ENCODE data around the gene PRKN.
"Not testable (repeated sequence)": the region's sequence is repeated elsewhere in the genome, so short reads cannot be mapped to it uniquely, and the experiment has no call there.

The PRKN gene

DNA sequence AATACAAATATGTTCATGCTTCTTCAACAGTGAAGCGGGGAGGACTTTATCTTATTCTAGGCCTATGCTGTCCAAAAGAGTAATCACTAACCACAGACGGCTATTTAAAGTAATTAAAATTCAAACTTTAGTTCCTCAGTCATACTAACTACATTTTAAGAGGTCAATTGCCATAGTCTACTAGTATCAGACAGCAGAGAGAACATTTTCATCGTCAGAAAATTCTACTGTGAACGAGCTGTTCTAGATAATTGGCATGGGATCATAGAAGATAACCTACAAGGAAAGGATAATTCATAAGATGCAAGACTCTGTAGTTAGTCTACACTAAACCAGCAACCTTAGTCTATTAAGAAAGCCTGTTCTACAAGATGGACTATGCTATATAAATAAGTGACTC is 44.4 kb downstream of the PRKN start:
- Histone ChIP-seq H3K9me3 (ENCODE audit: severe bottlenecking) (no peaks in the 10 kb centered on the region), H3K36me3 (no peaks in the 10 kb centered on the region)

DNA sequence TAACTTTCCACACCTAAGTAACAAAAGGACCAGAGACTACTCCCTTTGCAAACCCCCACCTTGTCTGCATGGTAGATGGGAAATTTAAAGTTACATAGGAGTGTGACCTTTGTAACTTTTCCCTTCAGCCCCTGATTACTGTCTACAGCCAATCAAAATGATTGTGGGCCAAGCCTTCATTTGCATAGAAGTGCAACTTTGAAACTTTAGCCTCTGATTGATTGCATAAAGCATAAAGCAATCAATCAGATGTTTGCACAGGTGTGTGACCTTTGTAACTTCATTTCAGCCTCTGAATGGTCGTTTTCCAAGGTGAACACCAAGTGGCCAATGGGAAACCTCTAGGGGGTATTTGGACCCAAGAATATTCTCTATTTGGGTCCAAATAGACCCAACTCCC is 46.1 kb downstream of the PRKN start:
- Histone ChIP-seq H3K27me3 (ENCODE audit: insufficient read depth, low read depth, severe bottlenecking) (no peaks in the 10 kb centered on the region), H3K9me3 (ENCODE audit: severe bottlenecking) (no peaks in the 10 kb centered on the region), H3K36me3 (no peaks in the 10 kb centered on the region), H3K4me3 (ENCODE audit: low read depth, low read length) (no peak overlapping the region), H3K27ac (no peak overlapping the region)
- no peak for DNase-seq
- TF ChIP-seq, protein P1, sequence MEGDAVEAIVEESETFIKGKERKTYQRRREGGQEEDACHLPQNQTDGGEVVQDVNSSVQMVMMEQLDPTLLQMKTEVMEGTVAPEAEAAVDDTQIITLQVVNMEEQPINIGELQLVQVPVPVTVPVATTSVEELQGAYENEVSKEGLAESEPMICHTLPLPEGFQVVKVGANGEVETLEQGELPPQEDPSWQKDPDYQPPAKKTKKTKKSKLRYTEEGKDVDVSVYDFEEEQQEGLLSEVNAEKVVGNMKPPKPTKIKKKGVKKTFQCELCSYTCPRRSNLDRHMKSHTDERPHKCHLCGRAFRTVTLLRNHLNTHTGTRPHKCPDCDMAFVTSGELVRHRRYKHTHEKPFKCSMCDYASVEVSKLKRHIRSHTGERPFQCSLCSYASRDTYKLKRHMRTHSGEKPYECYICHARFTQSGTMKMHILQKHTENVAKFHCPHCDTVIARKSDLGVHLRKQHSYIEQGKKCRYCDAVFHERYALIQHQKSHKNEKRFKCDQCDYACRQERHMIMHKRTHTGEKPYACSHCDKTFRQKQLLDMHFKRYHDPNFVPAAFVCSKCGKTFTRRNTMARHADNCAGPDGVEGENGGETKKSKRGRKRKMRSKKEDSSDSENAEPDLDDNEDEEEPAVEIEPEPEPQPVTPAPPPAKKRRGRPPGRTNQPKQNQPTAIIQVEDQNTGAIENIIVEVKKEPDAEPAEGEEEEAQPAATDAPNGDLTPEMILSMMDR (IDR thresholded peaks at IDR 0.05; ENCODE audit: low read depth, low read length) = no peak

More for the DNA sequence above, 44.4 kb downstream of the PRKN start:
- no peaks in the 10 kb centered on the region for H3K27me3 ChIP-seq (ENCODE audit: insufficient read depth, low read depth, severe bottlenecking)
- no peak overlapping the region for H3K27ac ChIP-seq
- no peak for DNase-seq
- H3K4me3 ChIP-seq (ENCODE audit: low read depth, low read length) = no peak overlapping the region
- TF ChIP-seq, protein P1 (IDR thresholded peaks at IDR 0.05; ENCODE audit: low read depth, low read length) = no peak

DNA sequence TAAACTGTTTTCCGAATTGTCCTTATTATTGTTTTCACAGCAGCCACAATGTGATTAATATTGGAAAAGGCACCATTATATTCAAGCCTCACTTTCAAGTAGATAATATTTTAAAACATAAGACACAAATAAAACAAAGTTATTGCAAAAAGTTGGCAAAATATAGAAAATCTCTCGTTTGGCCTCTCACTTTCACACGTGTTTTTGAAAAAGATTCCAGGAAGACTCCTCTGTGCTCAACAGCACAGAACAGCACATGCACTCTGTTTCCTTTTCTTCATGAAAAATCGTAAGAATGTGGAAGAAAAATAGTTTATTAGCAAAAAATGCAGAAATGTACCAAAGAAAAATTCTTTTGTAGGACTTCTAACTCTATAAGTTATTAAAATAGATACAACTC is 46.7 kb downstream of the PRKN start:
- no peak overlapping the region for H3K4me3 ChIP-seq (ENCODE audit: low read depth, low read length)

DNA sequence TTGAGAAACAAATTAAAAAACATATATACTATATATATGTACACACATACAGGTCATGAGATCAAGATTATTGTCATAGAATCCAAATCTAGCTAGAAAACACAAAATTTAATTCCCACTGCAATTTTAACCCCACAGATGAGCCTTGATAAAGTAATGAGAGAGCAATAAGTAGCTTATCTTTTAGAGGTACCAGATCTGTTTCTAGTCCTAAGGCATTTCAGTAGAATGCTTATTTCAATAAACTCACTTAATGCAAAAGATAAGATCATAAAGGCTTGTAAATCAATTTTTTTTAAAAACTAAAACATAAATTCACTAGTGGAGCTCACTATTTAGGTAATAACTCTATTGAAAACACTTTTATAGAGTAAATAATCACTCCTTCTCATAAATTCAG is 47.2 kb downstream of the PRKN start:
- TF ChIP-seq, protein P1 (IDR thresholded peaks at IDR 0.05; ENCODE audit: low read depth, low read length) = no peak
- Histone ChIP-seq H3K36me3 (no peaks in the 10 kb centered on the region), H3K27ac (no peak overlapping the region), H3K27me3 (ENCODE audit: insufficient read depth, low read depth, severe bottlenecking) (no peaks in the 10 kb centered on the region), H3K9me3 (ENCODE audit: severe bottlenecking) (no peaks in the 10 kb centered on the region), H3K4me3 (ENCODE audit: low read depth, low read length) (no peak overlapping the region)
- no peak for DNase-seq

More for the DNA sequence above, 46.7 kb downstream of the PRKN start:
- TF ChIP-seq, protein P1 (IDR thresholded peaks at IDR 0.05; ENCODE audit: low read depth, low read length) = no peak
- Histone ChIP-seq H3K36me3 (no peaks in the 10 kb centered on the region), H3K27me3 (ENCODE audit: insufficient read depth, low read depth, severe bottlenecking) (no peaks in the 10 kb centered on the region), H3K9me3 (ENCODE audit: severe bottlenecking) (no peaks in the 10 kb centered on the region), H3K27ac (no peak overlapping the region)
- no peak for DNase-seq

DNA sequence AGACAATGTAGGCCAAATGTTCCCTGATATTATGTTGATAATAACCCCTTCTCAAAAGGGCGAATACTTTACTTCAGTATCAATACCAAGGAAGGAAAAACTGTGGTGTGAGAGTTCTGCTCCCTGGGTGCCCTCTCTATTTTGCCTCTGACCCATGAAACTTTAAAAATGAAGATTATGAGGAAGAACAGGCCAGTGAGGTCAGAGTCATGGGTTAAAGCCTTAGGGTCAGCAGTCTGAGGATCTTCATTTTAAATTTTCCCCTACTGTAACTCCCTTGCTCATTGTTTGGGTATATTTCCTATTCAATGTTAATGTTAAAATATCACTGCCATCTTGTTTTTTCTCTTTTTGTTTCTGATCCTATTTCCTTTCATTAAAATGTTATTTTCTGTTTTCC is 47.9 kb downstream of the PRKN start:
- Histone ChIP-seq H3K4me3 (ENCODE audit: low read depth, low read length) (no peak overlapping the region), H3K36me3 (no peaks in the 10 kb centered on the region), H3K9me3 (ENCODE audit: severe bottlenecking) (no peaks in the 10 kb centered on the region), H3K27ac (no peak overlapping the region), H3K27me3 (ENCODE audit: insufficient read depth, low read depth, severe bottlenecking) (no peaks in the 10 kb centered on the region)
- no peak for DNase-seq
- TF ChIP-seq, protein P1 (IDR thresholded peaks at IDR 0.05; ENCODE audit: low read depth, low read length) = no peak

DNA sequence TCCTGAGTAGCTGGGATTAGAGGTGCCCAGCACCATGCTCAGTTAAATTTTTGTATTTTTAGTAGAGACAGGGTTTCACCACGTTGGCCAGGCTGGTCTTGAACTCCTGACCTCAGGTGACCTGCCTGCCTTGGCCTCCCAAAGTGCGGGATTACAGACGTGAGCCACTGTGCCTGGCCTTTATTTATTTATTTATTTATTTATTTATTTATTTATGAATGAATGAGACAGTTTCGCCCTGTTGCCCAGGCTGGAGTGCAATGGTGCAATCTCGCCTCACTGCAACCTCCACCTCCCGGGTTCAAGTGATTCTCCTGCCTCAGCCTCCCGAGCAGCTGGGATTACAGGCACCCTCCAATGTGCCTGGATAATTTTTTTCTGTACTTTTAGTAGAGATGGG is 48.7 kb downstream of the PRKN start:
- not testable (repeated sequence) for H3K27me3 ChIP-seq (ENCODE audit: insufficient read depth, low read depth, severe bottlenecking); H3K4me3 ChIP-seq (ENCODE audit: low read depth, low read length); H3K36me3 ChIP-seq; H3K9me3 ChIP-seq (ENCODE audit: severe bottlenecking); DNase-seq; H3K27ac ChIP-seq
